Measurements from ENCODE around the gene ADGRB3. TPM values are rescaled to one million over a fixed set of nuclear protein-coding genes. Genes with fewer than 3 reads are reported as not detected.

Gene ADGRB3
- total and polyA plus RNA-seq, 10 of the 15 experiments (the other 5 are each of a cell fraction or from before 2014, with no cell fraction given) = 0.03 to 0.06 TPM; not detected in 8

GRCh38 chr6:68637071-68637470 is 2.0 kb downstream of the ADGRB3 start:
- Histone ChIP-seq H2AFZ (ENCODE audit: control insufficient read depth, low read depth, low read length) (no peak overlapping the region), H3K36me3 (ENCODE audit: control insufficient read depth in 2 of 2, insufficient read depth in 2 of 2, low read length in 1 of 2) (no peaks in the 10 kb centered on the region)
- in situ Hi-C loops (cut with MboI) = loop anchor here (10.0 to 25.0 kb wide), 2 partner anchors 328 to 1475 kb away; no protein-coding TSS in a partner anchor

More at GRCh38 chr6:68637071-68637470, 2.0 kb downstream of the ADGRB3 start:
- WGBS (ENCODE audit: insufficient coverage, insufficient replicate concordance, low lambda C conversion rate, missing lambda C conversion rate) = 40% methylated on average over 2 of the region's 2 CpGs
- no peak for TF ChIP-seq RELB (IDR thresholded peaks at IDR 0.05; ENCODE audit: low read depth)
- no peak for TF ChIP-seq KAT2A (conservative IDR thresholded peaks at IDR 0.05; ENCODE audit: control insufficient read depth, low read depth, low read length)
- TF ChIP-seq JUND (IDR thresholded peaks at IDR 0.05; ENCODE audit: low read depth, low read length) = no peak
- Histone ChIP-seq H4K20me1 (ENCODE audit: control insufficient read depth, insufficient read depth) (no peaks in the 10 kb centered on the region), H3K4me1 (ENCODE audit: control insufficient read depth, insufficient read depth, low read length) (no peaks in the 10 kb centered on the region), H3K9ac (ENCODE audit: control insufficient read depth, insufficient read depth, low read length) (no peak overlapping the region), H3K27me3 (replicated peaks in 1 of 2; ENCODE audit: control insufficient read depth in 2 of 2, insufficient read depth in 2 of 2, low read length in 1 of 2) (peaks cover 1 to 16% of the 10 kb centered on the region in 2 experiments), H3K4me2 (ENCODE audit: control insufficient read depth, insufficient read depth) (no peak overlapping the region), H3K79me2 (ENCODE audit: control insufficient read depth, insufficient read depth, low read length) (no peaks in the 10 kb centered on the region), H3K4me3 (no peak overlapping the region), H3K27ac (ENCODE audit: control insufficient read depth, insufficient read depth) (no peak overlapping the region), H3K9me3 (replicated peaks; ENCODE audit: control insufficient read depth, insufficient read depth, low read length) (no peaks in the 10 kb centered on the region)
- FAIRE-seq (no peak), ATAC-seq (no peak), DNase-seq (ENCODE audit: low read depth, low spot score) (no peak)
- ChIA-PET RAD21 (ENCODE audit: unreplicated experiment) (no interaction called here), SMC1A (ENCODE audit: uncharacterized antibody, unreplicated experiment) (interaction anchor here (0.6 to 5.9 kb wide), 5 partner anchors 64 to 1002 kb away, joined by 3 to 37 read pairs (median 3); no protein-coding TSS in a partner anchor), POLR2A (interaction anchor here (0.7 kb wide), 1 partner anchor 32 kb away, joined by 3 read pairs; no protein-coding TSS in a partner anchor), CTCF (interaction anchor here (0.6 to 7.6 kb wide), 11 partner anchors 10 to 586 kb away, joined by 3 to 64 read pairs (median 4); no protein-coding TSS in a partner anchor)
- intact Hi-C loops (cut with micrococcal nuclease; ENCODE audit: unreplicated experiment) = loop anchor here (2.0 to 5.0 kb wide), 2 partner anchors 142 to 1470 kb away; no protein-coding TSS in a partner anchor
- BruUV-seq (replicated peaks) = no TSS peak
